ENCODE data around the gene ACTA1. TPM values are rescaled to one million over a fixed set of nuclear protein-coding genes. Genes with fewer than 3 reads are reported as not detected.

The ACTA1 gene
- polyA plus RNA-seq, 2 of the 4 experiments (the other 2 are of a cell fraction), result 0.16 to 0.25 TPM

DNA sequence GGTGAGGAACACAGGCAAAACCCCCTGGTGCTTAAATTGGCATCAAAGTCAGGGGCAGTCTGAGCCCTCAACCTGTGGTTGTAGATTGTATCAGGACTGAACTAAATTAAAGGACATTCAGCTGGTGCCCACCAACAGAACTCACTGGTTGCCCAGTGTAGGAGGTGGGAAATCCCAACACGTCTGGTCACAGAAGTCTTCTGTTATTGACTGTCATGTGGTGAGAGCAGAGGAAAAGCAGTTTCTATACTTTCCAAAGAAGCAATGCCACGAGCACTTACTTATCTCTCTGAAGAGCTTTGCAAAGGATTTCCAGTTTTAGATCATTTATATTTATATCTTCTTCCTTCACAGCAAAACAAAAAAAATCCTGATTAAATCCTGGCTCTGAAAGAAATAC is 15.0 kb upstream of the ACTA1 start:
- no peak for FAIRE-seq
- TF ChIP-seq JUNB (IDR thresholded peaks at IDR 0.05) (no peak), ESRRA (IDR thresholded peaks at IDR 0.05; ENCODE audit: borderline replicate concordance, low read length) (no peak), RNF2 (IDR thresholded peaks at IDR 0.05; ENCODE audit: borderline replicate concordance, low read depth) (no peak), HOXB13 (CRISPR knock-in tag; IDR thresholded peaks at IDR 0.05; ENCODE audit: low read depth) (no peak)

DNA sequence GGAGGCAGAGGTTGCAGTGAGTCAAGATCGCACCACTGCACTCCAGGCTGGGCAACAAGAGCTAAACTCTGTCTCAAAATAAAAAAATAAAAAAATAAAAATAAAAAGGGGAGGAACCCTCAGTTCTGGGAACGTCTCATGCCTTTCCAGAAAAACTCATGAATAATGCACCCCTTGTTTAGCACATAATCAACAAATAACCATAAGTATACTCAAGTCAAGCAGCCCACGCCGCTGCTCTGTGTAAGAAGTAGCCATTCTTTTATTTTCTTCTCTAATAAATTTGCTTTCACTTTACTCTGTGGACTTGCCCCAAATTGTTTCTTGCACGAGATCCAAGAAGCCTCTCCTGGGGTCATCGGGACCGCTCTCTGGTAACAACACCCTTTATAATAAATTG is 14.5 kb upstream of the ACTA1 start:
- Histone ChIP-seq H3K4me3 (no peak overlapping the region), H3K4me2 (no peak overlapping the region), H3K4me1 (no peaks in the 10 kb centered on the region), H3K9me3 (no peaks in the 10 kb centered on the region), H3K27ac (no peak overlapping the region)
- WGBS (ENCODE audit: missing lambda C conversion rate), result 93% methylated on average over 7 of the region's 7 CpGs
- DNase-seq (ENCODE audit: low read depth in 1 of 2, low spot score in 1 of 2), result no peak
- no peak for ATAC-seq
- FAIRE-seq, result no peak
- ChIA-PET POLR2A (no interaction called here), CTCF (interaction anchor here (1.1 to 1.2 kb wide), 2 partner anchors 12 to 190 kb away, joined by 3 read pairs; no protein-coding TSS in a partner anchor)
- no peak for TF ChIP-seq CBX8 (IDR thresholded peaks at IDR 0.05)
- TF ChIP-seq, protein P1, sequence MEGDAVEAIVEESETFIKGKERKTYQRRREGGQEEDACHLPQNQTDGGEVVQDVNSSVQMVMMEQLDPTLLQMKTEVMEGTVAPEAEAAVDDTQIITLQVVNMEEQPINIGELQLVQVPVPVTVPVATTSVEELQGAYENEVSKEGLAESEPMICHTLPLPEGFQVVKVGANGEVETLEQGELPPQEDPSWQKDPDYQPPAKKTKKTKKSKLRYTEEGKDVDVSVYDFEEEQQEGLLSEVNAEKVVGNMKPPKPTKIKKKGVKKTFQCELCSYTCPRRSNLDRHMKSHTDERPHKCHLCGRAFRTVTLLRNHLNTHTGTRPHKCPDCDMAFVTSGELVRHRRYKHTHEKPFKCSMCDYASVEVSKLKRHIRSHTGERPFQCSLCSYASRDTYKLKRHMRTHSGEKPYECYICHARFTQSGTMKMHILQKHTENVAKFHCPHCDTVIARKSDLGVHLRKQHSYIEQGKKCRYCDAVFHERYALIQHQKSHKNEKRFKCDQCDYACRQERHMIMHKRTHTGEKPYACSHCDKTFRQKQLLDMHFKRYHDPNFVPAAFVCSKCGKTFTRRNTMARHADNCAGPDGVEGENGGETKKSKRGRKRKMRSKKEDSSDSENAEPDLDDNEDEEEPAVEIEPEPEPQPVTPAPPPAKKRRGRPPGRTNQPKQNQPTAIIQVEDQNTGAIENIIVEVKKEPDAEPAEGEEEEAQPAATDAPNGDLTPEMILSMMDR (IDR thresholded peaks at IDR 0.05), result no peak

More for the DNA sequence above, 15.0 kb upstream of the ACTA1 start:
- Histone ChIP-seq H3K27ac (no peak overlapping the region), H3K4me1 (no peaks in the 10 kb centered on the region), H3K4me3 (no peak overlapping the region), H3K4me2 (no peak overlapping the region), H3K9me3 (no peaks in the 10 kb centered on the region)
- WGBS (ENCODE audit: missing lambda C conversion rate), result 90% methylated on average over 2 of the region's 2 CpGs
- ATAC-seq (no peak), DNase-seq (ENCODE audit: low read depth in 1 of 2, low spot score in 1 of 2) (no peak)
- ChIA-PET CTCF (interaction anchor here (0.6 to 1.2 kb wide), 4 partner anchors 12 to 190 kb away, joined by 3 to 4 read pairs (median 4); no protein-coding TSS in a partner anchor), POLR2A (no interaction called here)

GRCh38 chr1:229447809-229448252 is 13.9 kb upstream of the ACTA1 start:
- TF ChIP-seq FOXS1 (CRISPR knock-in tag; IDR thresholded peaks at IDR 0.05) (no peak), JUNB (IDR thresholded peaks at IDR 0.05) (no peak), ESRRA (IDR thresholded peaks at IDR 0.05; ENCODE audit: borderline replicate concordance, low read length) (no peak), SMC3 (IDR thresholded peaks at IDR 0.05) (no peak), TP53 (CRISPR knock-in tag; IDR thresholded peaks at IDR 0.05) (no peak), GATA3 (IDR thresholded peaks at IDR 0.05; ENCODE audit: borderline replicate concordance) (no peak), BHLHE40 (IDR thresholded peaks at IDR 0.05; ENCODE audit: low read depth, low read length) (no peak), FOSL2 (IDR thresholded peaks at IDR 0.05) (no peak), FOSL2 (CRISPR knock-in tag; IDR thresholded peaks at IDR 0.05) (no peak), HEYL (CRISPR knock-in tag; IDR thresholded peaks at IDR 0.05) (no peak), POLR2A (IDR thresholded peaks at IDR 0.05; ENCODE audit: low read length) (no peak), CEBPB (IDR thresholded peaks at IDR 0.05) (no peak), RAD21 (conservative IDR thresholded peaks at IDR 0.05 in 1 of 2, IDR thresholded peaks at IDR 0.05 in 1 of 2) (no peak), HOXB5 (CRISPR knock-in tag; IDR thresholded peaks at IDR 0.05) (no peak), E2F6 (IDR thresholded peaks at IDR 0.05; ENCODE audit: borderline replicate concordance, low read depth) (no peak)
- TF ChIP-seq, protein P1 (IDR thresholded peaks at IDR 0.05), result no peak
- TF ChIP-seq, protein P2, sequence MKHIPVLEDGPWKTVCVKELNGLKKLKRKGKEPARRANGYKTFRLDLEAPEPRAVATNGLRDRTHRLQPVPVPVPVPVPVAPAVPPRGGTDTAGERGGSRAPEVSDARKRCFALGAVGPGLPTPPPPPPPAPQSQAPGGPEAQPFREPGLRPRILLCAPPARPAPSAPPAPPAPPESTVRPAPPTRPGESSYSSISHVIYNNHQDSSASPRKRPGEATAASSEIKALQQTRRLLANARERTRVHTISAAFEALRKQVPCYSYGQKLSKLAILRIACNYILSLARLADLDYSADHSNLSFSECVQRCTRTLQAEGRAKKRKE (CRISPR knock-in tag; IDR thresholded peaks at IDR 0.05; ENCODE audit: low read depth), result no peak
- ChIA-PET CTCF (no interaction called here), POLR2A (no interaction called here)
- whole genome bisulfite sequencing (ENCODE audit: missing lambda C conversion rate), result 93% methylated on average over 11 of the region's 11 CpGs
- DNase-seq (ENCODE audit: low read depth in 1 of 2, low spot score in 1 of 2) (no peak), ATAC-seq (no peak), FAIRE-seq (no peak)
- Histone ChIP-seq H3K27ac (no peak overlapping the region), H3K4me2 (no peak overlapping the region), H3K4me1 (no peaks in the 10 kb centered on the region), H3K9me3 (no peaks in the 10 kb centered on the region), H3K4me3 (no peak overlapping the region)
